OCI-LY3 (cell line): ENCODE measurements around the gene LGALS3BP.

Experiments
- EZH2phosphoT487 ChIP-seq: fragments of 200-600 bp; shearing (Covaris generic); IDR thresholded peaks from 2 replicates; pipeline ENCODE4 v1.6.1; 2018; ENCODE audit warnings: antibody characterized with exemption, mixed run types, low read depth
- TF ChIP-seq, protein P1 (sequence below): fragments of 200-600, 300-600 bp; sonication (generic); IDR thresholded peaks from 2 replicates; pipeline ENCODE4 v1.5.1; 2014; ENCODE audit warnings: antibody characterized with exemption, low read length, low read depth

DNA sequence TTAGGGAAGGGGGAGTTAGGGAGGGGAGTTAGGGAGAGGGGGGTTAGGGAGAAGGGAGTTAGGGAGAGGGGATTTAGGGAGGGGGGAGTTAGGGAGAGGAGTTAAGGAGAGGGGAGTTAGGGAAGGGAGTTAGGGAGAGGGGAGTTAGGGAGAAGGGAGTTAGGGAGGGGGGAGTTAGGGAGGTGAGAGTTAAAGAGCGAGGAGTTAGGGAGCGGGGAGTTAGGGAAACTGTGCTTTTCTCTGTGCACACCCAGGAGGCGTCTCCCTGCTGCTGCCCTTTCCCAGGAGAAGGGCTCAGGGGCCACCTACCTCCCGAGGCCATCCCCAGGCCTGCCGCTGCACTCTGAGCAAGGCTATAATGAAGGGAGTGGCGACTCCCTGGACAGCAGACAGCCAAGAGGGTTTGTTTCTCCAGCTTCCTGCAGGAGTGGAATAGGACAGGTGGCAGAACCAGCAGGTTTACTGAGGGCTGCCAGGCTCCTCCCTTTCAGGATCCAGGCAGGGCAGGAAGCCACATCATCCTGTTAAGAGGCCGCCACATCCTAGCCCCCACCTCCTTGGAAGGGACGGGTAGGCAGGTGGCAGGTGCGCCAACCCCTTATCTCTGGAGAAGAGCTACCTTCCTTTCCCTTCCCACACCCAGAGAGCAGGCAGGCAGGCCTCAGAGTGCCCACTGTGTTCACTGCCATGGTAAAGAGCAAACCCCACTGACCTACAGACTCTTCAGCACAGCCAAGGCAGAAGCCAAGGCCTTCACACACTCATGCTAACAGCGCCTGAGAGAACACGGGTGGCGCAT, 25.5 kb upstream of the LGALS3BP start:
- TF ChIP-seq, protein P1, sequence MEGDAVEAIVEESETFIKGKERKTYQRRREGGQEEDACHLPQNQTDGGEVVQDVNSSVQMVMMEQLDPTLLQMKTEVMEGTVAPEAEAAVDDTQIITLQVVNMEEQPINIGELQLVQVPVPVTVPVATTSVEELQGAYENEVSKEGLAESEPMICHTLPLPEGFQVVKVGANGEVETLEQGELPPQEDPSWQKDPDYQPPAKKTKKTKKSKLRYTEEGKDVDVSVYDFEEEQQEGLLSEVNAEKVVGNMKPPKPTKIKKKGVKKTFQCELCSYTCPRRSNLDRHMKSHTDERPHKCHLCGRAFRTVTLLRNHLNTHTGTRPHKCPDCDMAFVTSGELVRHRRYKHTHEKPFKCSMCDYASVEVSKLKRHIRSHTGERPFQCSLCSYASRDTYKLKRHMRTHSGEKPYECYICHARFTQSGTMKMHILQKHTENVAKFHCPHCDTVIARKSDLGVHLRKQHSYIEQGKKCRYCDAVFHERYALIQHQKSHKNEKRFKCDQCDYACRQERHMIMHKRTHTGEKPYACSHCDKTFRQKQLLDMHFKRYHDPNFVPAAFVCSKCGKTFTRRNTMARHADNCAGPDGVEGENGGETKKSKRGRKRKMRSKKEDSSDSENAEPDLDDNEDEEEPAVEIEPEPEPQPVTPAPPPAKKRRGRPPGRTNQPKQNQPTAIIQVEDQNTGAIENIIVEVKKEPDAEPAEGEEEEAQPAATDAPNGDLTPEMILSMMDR = no peak
- no peak for TF ChIP-seq EZH2phosphoT487
